ENCODE data around the gene NHSL2. TPM values are rescaled to one million over a fixed set of nuclear protein-coding genes. Genes with fewer than 3 reads are reported as not detected.
"Not testable (repeated sequence)": the region's sequence is repeated elsewhere in the genome, so short reads cannot be mapped to it uniquely, and the experiment has no call there.

NHSL2 gene
- 13.3 TPM for total RNA-seq
- long read RNA-seq, partial matches to known transcripts = 0 of 15 reads
- long read RNA-seq, other reads (novel, unspliced or antisense) = 15 of 15 reads

GRCh38 chrX:71910643-71910985 lies at the start of gene NHSL2:
Gene NHSL2, plus strand, starts transcription at chrX:71910845.
- DNase-seq (ENCODE audit: low spot score) = no peak

- DNase-seq (ENCODE audit: low spot score) = peak; percentile 78
These were observed 43.0 kb upstream of the NHSL2 start for GRCh38 chrX:71867680-71868079.

GRCh38 chrX:71869566-71869965 lies 41.1 kb upstream of the NHSL2 start:
- not testable (repeated sequence) for DNase-seq (ENCODE audit: low spot score)

DNA sequence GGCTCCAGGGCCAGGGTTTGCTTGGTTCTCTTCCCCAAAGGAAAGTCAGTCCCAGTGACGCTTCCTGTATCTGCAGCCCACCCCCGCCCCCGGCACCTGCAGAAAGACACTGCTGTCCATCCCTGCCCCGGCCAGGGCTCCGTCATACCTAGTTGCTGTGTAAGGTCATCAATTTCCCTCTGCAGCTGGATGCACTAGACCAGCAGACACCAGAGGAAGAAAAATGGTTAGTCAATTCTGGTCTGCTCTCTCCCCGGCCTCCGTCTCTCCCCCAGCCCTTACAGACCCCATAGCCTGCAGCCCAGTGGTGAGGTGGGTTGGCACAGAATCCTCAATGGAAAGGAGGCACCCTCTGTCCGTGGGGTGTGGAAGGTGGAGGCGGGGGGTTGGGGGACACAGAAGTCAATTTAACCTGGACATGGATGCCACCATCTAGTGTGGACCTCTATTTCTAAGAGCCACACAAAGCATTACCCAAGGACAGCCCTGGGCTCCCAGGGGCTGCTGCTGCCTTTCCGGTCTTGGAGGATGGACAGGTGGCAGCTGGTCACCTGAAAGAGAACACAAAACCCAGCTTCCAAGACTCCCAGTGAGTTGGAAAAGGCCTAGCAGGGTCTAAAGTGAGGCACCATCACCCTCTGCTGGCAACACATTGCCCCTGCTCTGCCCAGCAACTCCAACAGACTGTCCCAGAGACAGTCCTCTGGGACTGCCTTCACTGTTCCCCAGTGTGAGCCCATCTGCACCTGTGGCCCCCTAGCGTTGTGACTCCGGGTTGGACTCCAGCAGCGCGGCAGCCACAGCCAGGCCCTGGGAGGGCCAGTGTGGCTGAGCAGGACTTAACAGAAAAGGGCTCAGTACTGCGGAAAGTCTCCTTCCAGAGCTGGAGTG lies 40.2 kb upstream of the NHSL2 start:
- no peak for DNase-seq (ENCODE audit: low spot score)

- DNase-seq (ENCODE audit: low spot score) = no peak
These were observed 39.3 kb upstream of the NHSL2 start for GRCh38 chrX:71871367-71871766.

GRCh38 chrX:71872542-71873458 lies 37.8 kb upstream of the NHSL2 start:
- DNase-seq (ENCODE audit: low spot score) = peak; percentile 86

DNA sequence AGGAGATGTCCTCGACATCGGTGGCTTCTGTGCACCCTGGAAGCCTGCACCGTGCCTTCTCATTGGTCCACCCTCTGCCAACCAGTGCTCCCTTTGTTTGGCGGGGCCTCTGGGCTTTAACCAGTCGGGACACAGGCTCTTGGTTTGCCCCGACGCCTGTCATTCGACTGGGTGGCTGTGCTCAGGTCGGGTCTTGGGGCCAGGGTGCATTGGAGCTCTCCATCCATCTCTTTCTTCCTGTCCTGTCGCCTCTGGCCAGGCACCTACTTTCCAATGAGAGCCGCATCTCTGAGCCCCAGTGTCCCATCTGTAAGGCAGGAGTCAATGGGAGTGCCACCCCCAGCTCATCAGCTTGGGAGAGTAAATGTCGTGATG lies 37.2 kb upstream of the NHSL2 start:
- DNase-seq (ENCODE audit: low spot score) = peak; percentile 81

DNA sequence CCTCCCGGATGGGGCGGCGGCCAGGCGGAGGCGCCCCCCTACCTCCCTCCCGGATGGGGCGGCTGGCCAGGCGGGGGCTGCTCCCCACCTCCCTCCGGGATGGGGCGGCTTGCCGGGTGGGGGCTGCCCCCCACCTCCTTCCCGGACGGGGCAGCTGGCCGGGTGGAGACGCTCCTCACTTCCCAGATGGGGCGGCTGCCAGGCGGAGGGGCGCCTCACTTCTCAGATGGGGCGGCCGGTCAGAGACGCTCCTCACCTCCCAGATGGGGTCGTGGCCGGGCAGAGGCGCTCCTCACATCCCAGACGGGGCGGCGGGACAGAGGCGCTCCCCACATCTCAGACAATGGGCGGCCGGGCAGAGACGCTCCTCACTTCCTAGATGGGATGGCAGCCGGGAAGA lies 33.8 kb upstream of the NHSL2 start:
- not testable (repeated sequence) for DNase-seq (ENCODE audit: low spot score)

GRCh38 chrX:71885099-71885498 lies 25.5 kb upstream of the NHSL2 start:
- no peak for DNase-seq (ENCODE audit: low spot score)

DNA sequence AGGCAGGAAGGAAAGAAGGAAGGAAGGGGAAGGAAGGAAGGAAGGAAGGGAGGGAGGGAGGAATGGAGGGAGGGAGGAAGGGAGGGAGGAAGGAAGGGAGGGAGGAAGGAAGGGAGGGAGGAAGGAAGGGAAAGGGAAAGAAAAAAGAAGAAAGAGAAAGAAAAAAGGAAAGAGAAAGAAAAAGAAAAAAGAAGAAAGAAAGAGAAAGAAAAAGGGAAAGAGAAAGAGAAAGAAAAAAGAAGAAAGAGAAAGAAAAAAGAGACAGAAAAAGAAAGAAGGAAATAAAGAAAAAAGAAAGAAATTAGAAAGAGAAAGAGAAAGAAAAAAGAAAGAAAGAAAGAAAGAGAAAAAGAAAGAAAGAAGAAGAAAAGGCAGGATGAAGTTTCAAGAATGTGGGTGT lies 15.0 kb upstream of the NHSL2 start:
- DNase-seq (ENCODE audit: low spot score) = no peak

DNA sequence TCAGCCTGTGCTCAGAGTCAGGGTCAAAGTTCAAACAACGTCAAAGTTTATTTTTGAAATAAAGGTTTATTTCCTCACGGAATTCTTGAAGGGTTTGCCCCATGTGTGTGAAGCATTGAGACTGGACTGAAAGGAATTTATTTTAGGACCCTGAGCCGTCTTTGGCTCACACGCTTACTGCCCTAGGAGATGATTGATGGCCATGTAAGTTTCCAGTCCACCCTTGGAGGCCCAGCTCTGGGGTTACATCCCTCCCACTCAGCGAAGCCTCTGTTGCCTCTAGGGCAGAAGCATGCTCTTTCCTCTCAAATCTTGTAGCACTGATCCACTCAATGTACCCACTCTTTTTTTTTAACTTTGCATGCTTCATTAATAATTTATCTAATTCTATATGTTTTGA lies 4.5 kb upstream of the NHSL2 start:
- DNase-seq (ENCODE audit: low spot score) = no peak

GRCh38 chrX:71908387-71908786 lies 2.3 kb upstream of the NHSL2 start:
- DNase-seq (ENCODE audit: low spot score) = no peak

GRCh38 chrX:71909956-71910355 lies 689 bp upstream of the NHSL2 start:
- DNase-seq (ENCODE audit: low spot score) = no peak

DNA sequence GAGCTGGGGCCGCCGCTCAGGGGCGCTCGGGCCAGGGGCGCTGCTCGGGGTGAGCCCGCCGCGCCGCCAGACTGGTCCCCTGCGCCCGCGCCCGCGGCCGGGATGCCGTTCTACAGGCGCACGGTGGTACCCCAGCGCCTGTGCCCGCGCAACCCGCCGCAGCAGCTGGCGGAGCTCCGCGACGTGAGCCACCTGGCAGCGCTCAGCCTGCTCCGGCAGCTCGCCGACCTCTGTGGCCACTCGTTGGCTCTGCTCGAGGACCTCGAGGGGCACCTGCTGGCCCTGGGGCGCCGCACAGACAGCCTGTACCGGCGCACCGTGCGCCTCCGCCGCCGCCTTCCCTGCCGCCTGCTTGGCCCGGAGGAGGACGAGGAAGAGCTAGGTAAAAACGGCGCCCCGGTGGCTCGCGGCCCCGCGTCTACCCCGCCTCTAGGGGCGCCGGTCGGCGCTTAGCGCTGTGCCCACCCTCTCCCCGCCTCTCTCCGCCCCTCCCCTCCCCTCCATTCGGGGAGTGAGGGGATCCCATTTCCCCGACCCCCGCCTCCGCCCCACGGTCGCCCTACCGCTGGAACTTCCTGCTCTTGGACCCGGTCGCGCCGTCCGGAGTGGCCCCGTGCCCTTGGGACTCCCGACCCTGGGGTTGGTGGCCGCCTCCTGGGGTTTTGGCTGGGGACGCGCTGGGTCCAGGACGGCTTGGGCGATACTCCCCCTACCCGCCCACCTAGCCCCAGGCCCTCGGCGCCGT lies 513 bp downstream of the NHSL2 start:
- DNase-seq (ENCODE audit: low spot score) = no peak

- no peak for DNase-seq (ENCODE audit: low spot score)
These were observed 1.0 kb downstream of the NHSL2 start for GRCh38 chrX:71911731-71912050.

DNA sequence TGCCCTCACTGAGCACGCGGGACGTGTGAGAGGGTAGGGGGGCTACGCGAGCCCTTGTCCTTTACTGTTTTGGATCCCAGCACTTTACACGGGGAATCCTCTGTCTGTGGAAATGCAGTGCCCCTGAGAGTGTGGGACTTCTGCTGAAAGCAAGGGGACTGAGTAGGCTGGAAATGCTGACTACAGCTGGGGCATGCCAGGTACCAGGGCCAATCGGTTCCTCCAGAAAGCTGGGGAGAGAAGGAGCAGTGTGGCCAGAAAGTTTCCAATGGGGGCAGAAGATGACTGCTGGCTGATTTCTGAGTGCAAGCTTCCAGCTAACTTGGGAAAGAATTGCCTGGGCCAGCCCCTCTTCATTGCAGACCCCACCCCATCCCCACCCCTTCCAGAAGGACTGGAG lies 1.5 kb downstream of the NHSL2 start:
- no peak for DNase-seq (ENCODE audit: low spot score)

GRCh38 chrX:71913156-71913950 lies 2.7 kb downstream of the NHSL2 start:
- DNase-seq (ENCODE audit: low spot score) = no peak

DNA sequence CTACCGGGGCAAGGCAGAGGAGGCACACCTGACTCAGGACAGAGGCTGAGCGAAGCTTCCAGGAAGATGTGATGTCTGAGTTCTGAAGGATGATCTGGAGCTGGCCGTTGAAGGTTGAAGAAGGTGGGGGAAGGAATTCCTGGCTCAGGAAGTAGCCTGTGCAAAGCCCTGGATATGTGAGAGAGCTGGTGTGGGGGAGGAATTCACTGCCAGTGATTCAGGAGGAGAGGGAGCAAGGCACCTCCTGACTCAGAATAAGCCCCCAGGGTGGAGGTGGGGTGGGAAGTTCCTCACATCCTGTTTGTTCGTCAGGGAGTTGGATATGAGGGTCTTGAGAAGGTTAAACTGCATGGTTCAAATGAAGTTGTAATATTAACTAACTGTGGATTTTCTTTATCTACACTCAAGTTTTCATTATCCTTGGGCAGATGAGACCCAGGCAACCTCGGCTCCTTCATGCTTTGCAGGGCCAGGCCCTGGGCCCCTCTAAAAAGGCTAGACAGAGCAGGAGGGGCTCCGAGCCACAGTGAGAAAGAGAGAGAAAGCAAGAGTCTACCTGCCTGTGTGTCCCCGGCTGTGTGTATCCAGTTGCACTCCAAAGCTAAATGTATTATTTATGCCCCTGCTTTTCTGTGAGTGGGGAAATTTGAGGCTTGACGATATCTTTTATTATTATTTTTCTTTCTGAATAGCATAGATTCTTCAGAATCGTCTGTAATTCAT lies 7.1 kb downstream of the NHSL2 start:
- DNase-seq (ENCODE audit: low spot score) = no peak

GRCh38 chrX:71919431-71919830 lies 8.8 kb downstream of the NHSL2 start:
- DNase-seq (ENCODE audit: low spot score) = no peak

DNA sequence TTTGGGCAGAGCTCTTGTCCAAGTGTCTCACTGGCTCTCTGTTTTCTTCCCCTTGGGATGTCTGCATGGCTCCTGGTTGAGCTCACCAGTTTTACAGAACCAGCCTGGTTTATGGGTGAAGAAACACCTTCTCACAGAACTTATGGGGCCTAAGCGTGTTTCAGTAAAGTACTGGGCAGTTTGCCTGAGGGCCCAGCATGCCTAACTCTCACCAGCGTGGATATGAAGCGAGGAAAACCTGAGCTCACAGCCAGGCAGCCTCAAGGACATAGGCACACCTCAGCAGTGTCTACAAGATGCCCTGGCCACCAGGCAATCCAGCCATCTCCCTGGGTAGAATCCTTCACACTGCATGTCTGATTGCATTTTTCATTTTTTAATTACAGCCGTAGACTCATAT lies 9.2 kb downstream of the NHSL2 start:
- no peak for DNase-seq (ENCODE audit: low spot score)
